CD14-positive monocyte (primary cell): ENCODE measurements around the gene PIAS4. TPM values are rescaled to one million over a fixed set of nuclear protein-coding genes. Genes with fewer than 3 reads are reported as not detected.

Source experiments
- DNase-seq, 3 donors: peaks; one replicate each; pipeline ENCODE4 v3.0.0-alpha.2; 2011 to 2022
- H2AFZ ChIP-seq: 2 replicates; pipeline ENCODE4 v1.6.0; 2012; ENCODE audit warnings: mild to moderate bottlenecking, low read depth, low read length, inconsistent platforms; ENCODE audit not compliant: insufficient read depth, poor library complexity, severe bottlenecking
- H3K27ac ChIP-seq, 2 donors: 1 replicate in 1 of 2; 2 replicates in 1 of 2; pipeline ENCODE4 v1.5.1; 2012 to 2013; ENCODE audit warnings: low read length in 2 of 2, control low read depth in 1 of 2, inconsistent platforms in 1 of 2, low read depth in 1 of 2, mild to moderate bottlenecking in 1 of 2
- H3K27me3 ChIP-seq, 2 donors: one replicate each; pipeline versions ENCODE4 v1.6.0 to v1.6.1; 2011 to 2013; ENCODE audit warnings: low read length in 2 of 2; ENCODE audit not compliant: control insufficient read depth in 2 of 2, insufficient read depth in 2 of 2
- H3K36me3 ChIP-seq, 2 donors: replicated peaks in 1 of 2; 1 replicate in 1 of 2; 2 replicates in 1 of 2; pipeline versions ENCODE4 v1.5.1 to v1.6.1; 2012 to 2013; ENCODE audit warnings: low read length in 2 of 2, control low read depth in 1 of 2, inconsistent platforms in 1 of 2, mild to moderate bottlenecking in 1 of 2; ENCODE audit not compliant: insufficient read depth in 2 of 2, control insufficient read depth in 1 of 2
- H3K4me1 ChIP-seq, 2 donors: 1 replicate in 1 of 2; 2 replicates in 1 of 2; pipeline versions ENCODE4 v1.5.1 to v1.6.1; 2012 to 2013; ENCODE audit warnings: low read length in 2 of 2, control low read depth in 1 of 2, inconsistent platforms in 1 of 2, mild to moderate bottlenecking in 1 of 2, moderate library complexity in 1 of 2; ENCODE audit not compliant: insufficient read depth in 2 of 2, control insufficient read depth in 1 of 2
- H3K4me2 ChIP-seq: replicated peaks from 2 replicates; pipeline ENCODE3; 2012; ENCODE audit warnings: low read length, moderate library complexity, mild to moderate bottlenecking; ENCODE audit not compliant: poor library complexity, severe bottlenecking; ENCODE audit errors: extremely low read depth
- H3K4me3 ChIP-seq, 3 experiments: fragments of 200-600 bp in 1 of 3; sonication (generic) in 1 of 3; replicated peaks in 1 of 3; 1 replicate in 2 of 3; 2 replicates in 1 of 3; pipeline ENCODE4 v1.5.1; 2011 to 2013; ENCODE audit warnings: low read length in 3 of 3, mild to moderate bottlenecking in 3 of 3, control low read depth in 2 of 3, low read depth in 2 of 3, inconsistent platforms in 1 of 3, moderate library complexity in 1 of 3
- H3K79me2 ChIP-seq: 2 replicates; pipeline ENCODE4 v1.6.0; 2012; ENCODE audit warnings: mild to moderate bottlenecking, control low read depth, inconsistent platforms, low read length, moderate library complexity; ENCODE audit not compliant: insufficient read depth
- H3K9ac ChIP-seq: 2 replicates; pipeline ENCODE4 v1.6.0; 2017; ENCODE audit warnings: low read length, mild to moderate bottlenecking; ENCODE audit not compliant: insufficient read depth, poor library complexity, severe bottlenecking
- H3K9me3 ChIP-seq, 2 donors: replicated peaks in 1 of 2; 1 replicate in 1 of 2; 2 replicates in 1 of 2; pipeline versions ENCODE4 v1.5.1 to v1.6.1; 2012 to 2013; ENCODE audit warnings: low read length in 2 of 2, control low read depth in 1 of 2; ENCODE audit not compliant: control insufficient read depth in 1 of 2, insufficient read depth in 1 of 2
- H4K20me1 ChIP-seq: 2 replicates; pipeline ENCODE4 v1.6.0; 2012; ENCODE audit warnings: mild to moderate bottlenecking, low read length, control low read depth, moderate library complexity; ENCODE audit not compliant: insufficient read depth
- H3K27ac Mint-ChIP-seq, 7 donors: one replicate each; pipeline ENCODE4 v1.8.0; 2020; ENCODE audit warnings: mild to moderate bottlenecking in 7 of 7, mixed read lengths in 7 of 7, moderate library complexity in 6 of 7, inconsistent platforms in 2 of 7
- H3K27me3 Mint-ChIP-seq, 3 donors: one replicate each; pipeline ENCODE4 v1.8.0; 2021 to 2022; ENCODE audit warnings: low read depth in 3 of 3, mild to moderate bottlenecking in 3 of 3, mixed read lengths in 3 of 3, moderate library complexity in 3 of 3, inconsistent platforms in 1 of 3
- H3K36me3 Mint-ChIP-seq, 2 donors: one replicate each; pipeline ENCODE4 v1.8.0; 2020; ENCODE audit warnings: mixed read lengths in 2 of 2, inconsistent platforms in 1 of 2, mild to moderate bottlenecking in 1 of 2
- H3K4me1 Mint-ChIP-seq: one replicate; pipeline ENCODE4 v1.8.0; 2020; ENCODE audit warnings: mild to moderate bottlenecking, mixed read lengths
- H3K4me3 Mint-ChIP-seq, 2 donors: one replicate each; pipeline ENCODE4 v1.8.0; 2020; ENCODE audit warnings: mild to moderate bottlenecking in 2 of 2, mixed read lengths in 2 of 2, moderate library complexity in 1 of 2
- H3K9me3 Mint-ChIP-seq, 7 donors: one replicate each; pipeline ENCODE4 v1.8.0; 2020 to 2022; ENCODE audit warnings: mixed read lengths in 7 of 7, mild to moderate bottlenecking in 6 of 7, moderate library complexity in 6 of 7, inconsistent platforms in 2 of 7
- WGBS: methylation state at CpG from one replicate; pipeline ENCODE4 v1.1.5; 2013; ENCODE audit warnings: missing lambda C conversion rate; ENCODE audit not compliant: insufficient coverage; 5-methylcytosine and 5-hydroxymethylcytosine counted together
- intact Hi-C, 2 donors: fragments of 100-400 bp; cut with micrococcal nuclease; formaldehyde crosslinking; loops; one replicate each; pipeline versions ENCODE4 v1.15.0 to v1.15.1; 2023
- polyA plus RNA-seq, 3 donors: library from polyadenylated mRNA; depleted of rRNA in 1 of 3; unstranded in 2 of 3; stranded (reverse) in 1 of 3; fragments of 300-500 nt in 2 of 3; fragments of >200 nt in 1 of 3; fragmentation: Illumina TruSeq in 2 of 3; gene quantifications; 1 replicate in 2 of 3; 2 replicates in 1 of 3; pipeline ENCODE4 v1.2.3, GENCODE V29; 2012 to 2021
- TF ChIP-seq, protein P1 (sequence below): fragments of 200-600 bp; IDR thresholded peaks from one replicate; pipeline ENCODE4 v1.8.0; 2022; ENCODE audit warnings: antibody characterized with exemption, mild to moderate bottlenecking

PIAS4 gene
- polyA plus RNA-seq, 3 donors, result 2.3 to 8.1 (median 5.9) TPM

DNA sequence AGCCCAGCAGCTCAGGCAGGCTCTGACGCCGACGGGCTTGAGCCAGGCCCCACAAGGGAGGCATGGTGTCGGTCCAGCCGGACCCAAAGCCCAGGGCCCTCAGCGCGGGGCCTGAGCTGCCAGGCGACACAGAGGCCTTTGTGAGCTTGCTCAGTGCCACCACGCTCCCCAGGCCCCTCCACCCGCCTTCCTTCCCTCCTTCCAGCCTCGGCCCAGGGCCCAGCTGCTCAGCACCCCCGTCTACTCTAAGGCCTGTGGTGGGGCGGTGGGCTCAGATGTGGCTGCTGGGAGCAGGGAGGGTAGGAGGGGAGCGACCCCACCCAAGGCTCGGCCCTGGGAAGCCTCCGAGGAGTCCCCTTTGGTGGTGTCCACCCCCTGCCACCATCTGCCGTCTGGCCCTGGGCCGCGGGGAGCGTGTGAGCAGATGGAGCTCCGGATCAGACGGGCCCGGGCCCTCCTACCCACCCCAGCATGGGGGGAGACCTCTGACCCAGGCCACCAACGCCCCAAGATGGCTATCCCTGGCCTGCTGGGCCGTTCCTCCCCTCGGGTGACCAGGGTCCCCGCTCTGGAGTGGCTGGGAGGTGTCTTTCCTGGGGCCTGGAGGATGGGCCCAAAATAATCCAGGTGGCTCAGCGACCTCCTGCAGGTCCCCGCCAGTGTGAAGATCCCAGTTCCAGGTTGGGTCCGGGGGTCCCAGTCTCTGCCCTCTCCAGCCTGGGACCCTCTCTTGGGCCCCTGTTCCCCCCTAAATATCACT is 51.3 kb downstream of the PIAS4 start:
- Mint-ChIP-seq H3K36me3 (peaks cover 36 to 50% of the 10 kb centered on the region in 2 donors), H3K4me3 (peak overlapping the region; percentile 67 to 77), H3K27ac (peak overlapping the region; percentile 90 to 100 (median 99)), H3K9me3 (peaks cover 0 to 2% (median 0%) of the 10 kb centered on the region in 7 donors), H3K27me3 (peaks cover 0 to 2% (median 1%) of the 10 kb centered on the region in 3 donors), H3K4me1 (peaks cover 65% of the 10 kb centered on the region)
- Histone ChIP-seq H3K4me1 (peaks cover 77 to 92% of the 10 kb centered on the region in 2 donors), H2AFZ (no peak overlapping the region), H3K27me3 (no peaks in the 10 kb centered on the region), H3K36me3 (peaks cover 25 to 39% of the 10 kb centered on the region in 2 donors), H3K27ac (peak overlapping the region; percentile 97), H3K4me3 (peak overlapping the region; percentile 13 to 93 (median 40)), H3K4me2 (peak overlapping the region; percentile 89), H3K79me2 (peaks cover 100% of the 10 kb centered on the region), H4K20me1 (peaks cover 75% of the 10 kb centered on the region), H3K9ac (peak overlapping the region; percentile 82), H3K9me3 (no peaks in the 10 kb centered on the region)
- 71% methylated on average over 13 of the region's 30 CpGs for WGBS
- intact Hi-C loops, result loop anchor here in 1 of 2 donors (2.0 kb wide), 1 partner anchor 52 kb away; the partner anchor contains the start of gene PIAS4
- DNase-seq, result peak in 1 of 3 donors; percentile 37
- TF ChIP-seq, protein P1, sequence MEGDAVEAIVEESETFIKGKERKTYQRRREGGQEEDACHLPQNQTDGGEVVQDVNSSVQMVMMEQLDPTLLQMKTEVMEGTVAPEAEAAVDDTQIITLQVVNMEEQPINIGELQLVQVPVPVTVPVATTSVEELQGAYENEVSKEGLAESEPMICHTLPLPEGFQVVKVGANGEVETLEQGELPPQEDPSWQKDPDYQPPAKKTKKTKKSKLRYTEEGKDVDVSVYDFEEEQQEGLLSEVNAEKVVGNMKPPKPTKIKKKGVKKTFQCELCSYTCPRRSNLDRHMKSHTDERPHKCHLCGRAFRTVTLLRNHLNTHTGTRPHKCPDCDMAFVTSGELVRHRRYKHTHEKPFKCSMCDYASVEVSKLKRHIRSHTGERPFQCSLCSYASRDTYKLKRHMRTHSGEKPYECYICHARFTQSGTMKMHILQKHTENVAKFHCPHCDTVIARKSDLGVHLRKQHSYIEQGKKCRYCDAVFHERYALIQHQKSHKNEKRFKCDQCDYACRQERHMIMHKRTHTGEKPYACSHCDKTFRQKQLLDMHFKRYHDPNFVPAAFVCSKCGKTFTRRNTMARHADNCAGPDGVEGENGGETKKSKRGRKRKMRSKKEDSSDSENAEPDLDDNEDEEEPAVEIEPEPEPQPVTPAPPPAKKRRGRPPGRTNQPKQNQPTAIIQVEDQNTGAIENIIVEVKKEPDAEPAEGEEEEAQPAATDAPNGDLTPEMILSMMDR, result peak; percentile 19

DNA sequence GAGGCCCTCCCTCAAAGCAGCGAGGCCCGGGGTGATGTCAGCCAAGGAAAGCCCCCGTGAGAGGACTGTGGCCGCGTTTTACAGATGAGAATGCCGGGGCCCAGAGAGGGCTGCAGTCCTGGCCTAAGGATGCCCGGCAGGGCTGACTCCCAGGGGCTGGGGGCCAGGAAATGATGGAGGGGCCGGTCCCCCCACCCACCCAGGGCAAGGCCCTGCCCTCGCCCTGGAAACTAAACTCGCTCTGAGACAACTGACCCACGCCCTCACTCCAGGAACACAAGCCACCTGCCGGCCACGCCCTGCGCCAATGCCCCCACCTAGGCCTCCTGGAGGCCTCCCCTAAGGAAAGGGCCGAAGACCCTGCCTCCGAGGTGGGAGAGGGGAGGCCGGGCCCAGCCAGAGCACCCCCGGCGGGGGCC is 51.9 kb downstream of the PIAS4 start:
- 75% methylated on average over 7 of the region's 19 CpGs for WGBS
- Histone ChIP-seq H2AFZ (no peak overlapping the region), H3K4me1 (peaks cover 80 to 92% of the 10 kb centered on the region in 2 donors), H3K9me3 (no peaks in the 10 kb centered on the region), H3K79me2 (peaks cover 100% of the 10 kb centered on the region), H3K27me3 (no peaks in the 10 kb centered on the region), H3K27ac (peak overlapping the region; percentile 97), H3K9ac (peak overlapping the region; percentile 82), H3K36me3 (peaks cover 23 to 34% of the 10 kb centered on the region in 2 donors), H3K4me2 (peak overlapping the region; percentile 89), H3K4me3 (peak overlapping the region in 2 of 3 experiments; percentile 40 to 93), H4K20me1 (peaks cover 75% of the 10 kb centered on the region)
- intact Hi-C loops, result loop anchor here in 1 of 2 donors (2.0 kb wide), 1 partner anchor 53 kb away; the partner anchor contains the start of gene PIAS4
- Mint-ChIP-seq H3K27ac (peak overlapping the region; percentile 90 to 100 (median 99)), H3K4me3 (peak overlapping the region; percentile 67 to 77), H3K36me3 (peaks cover 34 to 47% of the 10 kb centered on the region in 2 donors), H3K4me1 (peaks cover 65% of the 10 kb centered on the region), H3K9me3 (peaks cover 0 to 2% (median 0%) of the 10 kb centered on the region in 7 donors), H3K27me3 (peaks cover 0 to 2% (median 1%) of the 10 kb centered on the region in 3 donors)
- DNase-seq, result no peak
- TF ChIP-seq, protein P1, result no peak
